Endometrium (tissue), 2 donors: Measurements from ENCODE around the gene TIMP3.

Experiments used
- FAIRE-seq: peaks from 2 replicates; lab custom pipeline; 2012; peaks lifted over from hg19 to GRCh38; lab: Jason Lieb, UNC
- donor health status: control.
- donor health status: control.

The TIMP3 gene

DNA sequence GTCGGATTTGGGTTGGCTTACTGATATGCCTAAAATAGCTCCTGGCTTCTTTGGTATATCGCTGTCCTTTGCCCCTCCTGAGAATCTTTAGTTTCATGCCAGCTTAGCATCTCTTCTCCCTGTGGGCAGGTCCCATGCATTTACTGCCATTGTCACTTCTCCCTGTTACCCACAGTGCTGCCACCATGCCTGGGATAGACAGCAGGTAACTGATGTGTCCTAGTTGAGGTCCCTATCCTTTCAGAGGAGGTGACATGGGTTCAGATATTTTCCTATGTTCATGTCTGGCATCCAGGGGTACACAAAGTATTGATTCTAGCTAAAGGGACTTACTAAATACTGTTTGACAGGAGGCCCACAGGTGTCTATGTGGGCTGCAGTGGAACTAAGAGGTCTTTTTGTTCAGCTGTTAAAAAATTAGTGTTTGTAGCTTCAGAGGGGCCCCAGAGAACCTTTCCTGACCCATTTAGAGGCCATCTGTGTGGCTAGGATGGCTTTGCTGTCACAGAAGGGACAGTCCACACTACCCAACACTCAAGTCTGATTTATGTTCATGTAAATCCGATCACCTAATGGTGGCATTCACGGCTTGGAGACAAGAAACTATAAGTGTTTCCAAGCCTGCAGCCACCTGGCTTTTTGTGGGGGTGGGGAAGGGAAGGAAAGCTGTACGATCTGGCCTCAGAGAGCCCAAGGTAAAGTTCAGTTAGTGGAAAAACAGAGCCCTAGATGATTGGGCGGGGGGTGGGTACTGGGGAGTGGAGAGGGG lies 8.5 kb downstream of the TIMP3 start:
- no peak for FAIRE-seq

DNA sequence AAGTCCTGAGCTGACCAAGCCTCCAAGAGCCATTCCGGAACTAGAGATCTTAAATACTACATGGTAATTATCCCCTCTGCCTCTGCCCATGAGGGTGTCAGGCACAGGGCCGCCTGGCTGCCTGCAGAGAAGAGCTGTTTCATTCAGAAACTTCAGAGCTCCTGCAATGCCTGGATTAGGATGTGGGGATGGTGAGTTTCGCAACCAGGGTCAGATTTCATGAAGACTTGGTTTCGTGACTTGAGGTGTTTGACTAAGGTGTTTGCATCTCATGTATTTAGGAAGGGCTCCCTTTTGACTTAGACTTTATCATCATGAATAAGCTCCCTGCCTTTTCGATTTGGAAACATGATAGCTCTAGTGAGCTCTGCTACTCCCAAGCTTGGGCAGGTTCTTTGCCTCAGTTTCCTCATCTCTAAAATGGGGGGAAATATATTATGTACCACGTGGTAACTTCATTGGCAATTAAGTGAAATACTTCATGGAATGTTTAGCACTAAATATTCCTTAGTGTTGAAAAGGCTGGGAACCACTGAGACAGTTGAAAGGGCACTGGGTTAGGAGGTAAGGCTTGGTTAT lies 9.1 kb downstream of the TIMP3 start:
- FAIRE-seq: no peak

GRCh38 chr22:32811788-32812545 lies 10.5 kb downstream of the TIMP3 start:
- no peak for FAIRE-seq

DNA sequence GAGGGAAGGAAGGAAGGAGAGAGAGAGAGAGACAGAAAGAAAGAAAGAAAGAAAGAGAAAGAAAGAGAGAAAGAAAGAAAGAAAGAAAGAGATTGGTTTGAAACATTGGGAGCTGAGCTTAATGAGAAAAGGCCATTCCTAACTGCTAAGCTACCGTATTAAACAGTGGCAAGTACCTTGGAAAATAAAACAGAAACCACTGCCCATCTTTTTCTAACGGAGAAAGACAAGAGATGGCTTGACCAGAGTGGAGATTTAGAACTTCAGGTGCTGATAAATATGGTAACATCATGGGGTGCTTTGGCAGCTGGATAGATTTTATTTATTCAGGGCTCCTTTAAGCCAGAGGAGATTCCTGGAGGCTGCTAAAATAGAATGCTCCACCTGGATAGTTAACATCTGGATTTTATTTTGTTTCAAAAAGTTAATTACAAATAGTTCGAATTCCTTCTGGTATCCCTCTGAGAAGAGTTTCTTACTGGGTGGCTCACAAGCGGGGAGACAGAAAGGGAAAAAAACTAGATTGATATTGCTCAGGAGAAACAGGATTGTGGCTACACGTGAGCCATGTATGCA lies 12.9 kb downstream of the TIMP3 start:
- no peak for FAIRE-seq

- FAIRE-seq: no peak
These were observed 13.6 kb downstream of the TIMP3 start for GRCh38 chr22:32815059-32815458.

DNA sequence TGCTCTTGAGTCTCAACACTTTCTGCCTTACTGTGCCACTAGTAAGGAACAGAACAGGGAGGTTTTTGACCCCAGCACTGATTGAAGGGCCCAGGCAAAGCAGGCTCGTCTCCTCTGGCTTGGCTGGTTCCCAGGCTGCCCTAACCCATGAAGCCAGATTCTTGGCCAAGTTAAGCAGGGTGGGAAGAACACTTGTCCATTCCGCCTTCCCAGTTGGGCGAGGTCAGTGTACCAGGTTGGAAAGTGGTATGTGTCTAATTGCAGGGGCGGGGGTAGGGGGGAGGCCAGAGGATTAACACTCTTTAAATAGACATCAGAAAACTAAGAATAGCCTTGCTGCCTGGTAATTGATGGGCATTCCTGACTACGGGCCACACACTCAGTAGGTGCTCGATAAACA lies 14.4 kb downstream of the TIMP3 start:
- FAIRE-seq: no peak

DNA sequence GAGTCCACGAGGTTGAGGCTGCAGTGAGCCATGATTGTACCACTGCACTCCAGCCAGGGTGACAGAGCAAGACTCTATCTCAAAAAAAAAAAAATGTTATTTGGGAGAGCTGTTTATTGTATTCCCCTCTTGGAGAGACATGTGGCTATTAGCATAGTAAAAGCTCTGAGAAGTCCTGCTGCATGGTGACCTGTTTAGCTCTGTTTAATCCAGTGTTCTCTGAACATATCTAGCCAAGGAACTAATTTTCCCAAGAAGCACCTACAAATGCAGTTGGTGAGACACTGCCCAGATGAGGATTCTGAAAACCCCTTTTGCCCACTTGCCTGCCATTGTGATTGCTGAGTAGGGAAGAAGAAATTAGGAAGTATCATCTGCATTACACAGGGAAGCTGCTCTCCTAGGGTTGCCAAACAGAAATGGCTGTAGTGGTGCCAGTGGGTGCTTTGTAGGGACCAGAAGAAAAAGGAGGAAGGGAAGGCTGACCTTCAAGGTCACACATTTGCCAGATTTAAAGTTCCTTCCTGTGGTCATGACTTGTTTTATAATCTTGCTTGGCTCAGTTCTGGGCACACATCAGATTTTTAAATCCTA lies 15.7 kb downstream of the TIMP3 start:
- no peak for FAIRE-seq

DNA sequence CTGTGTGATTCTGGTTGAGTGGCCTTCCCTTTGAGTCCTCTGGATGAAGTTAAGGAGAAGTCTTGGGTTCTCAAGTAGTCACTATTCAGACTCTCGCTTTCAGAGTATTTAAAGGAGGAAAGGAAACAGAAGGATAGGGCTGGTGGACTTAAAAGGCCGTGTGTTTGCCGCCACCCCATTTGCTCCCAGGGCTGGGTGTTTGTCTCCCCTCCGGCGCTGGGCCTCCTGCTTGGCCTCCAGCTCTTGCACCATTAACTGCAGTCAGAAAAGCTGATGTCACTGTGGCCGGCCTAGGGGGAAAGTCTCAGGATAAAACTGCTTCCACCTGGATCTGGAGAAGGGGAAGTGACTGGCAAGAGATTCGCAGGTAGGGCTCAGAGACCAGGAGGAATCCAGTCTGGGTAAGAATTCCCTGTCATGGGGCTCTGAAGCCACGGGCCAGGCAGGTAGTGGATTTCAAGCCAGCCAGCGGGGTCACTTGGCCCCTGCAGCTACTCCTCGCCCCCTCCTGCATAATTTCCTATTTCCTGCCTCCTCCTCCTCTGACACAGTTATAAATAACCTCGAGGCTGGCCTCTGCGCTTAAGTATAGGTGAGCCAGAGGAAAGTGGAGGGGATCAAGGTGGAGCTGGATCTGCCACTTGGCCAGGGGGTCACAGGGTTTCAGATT lies 17.1 kb downstream of the TIMP3 start:
- FAIRE-seq: no peak

GRCh38 chr22:32819120-32819519 lies 17.6 kb downstream of the TIMP3 start:
- FAIRE-seq: no peak

DNA sequence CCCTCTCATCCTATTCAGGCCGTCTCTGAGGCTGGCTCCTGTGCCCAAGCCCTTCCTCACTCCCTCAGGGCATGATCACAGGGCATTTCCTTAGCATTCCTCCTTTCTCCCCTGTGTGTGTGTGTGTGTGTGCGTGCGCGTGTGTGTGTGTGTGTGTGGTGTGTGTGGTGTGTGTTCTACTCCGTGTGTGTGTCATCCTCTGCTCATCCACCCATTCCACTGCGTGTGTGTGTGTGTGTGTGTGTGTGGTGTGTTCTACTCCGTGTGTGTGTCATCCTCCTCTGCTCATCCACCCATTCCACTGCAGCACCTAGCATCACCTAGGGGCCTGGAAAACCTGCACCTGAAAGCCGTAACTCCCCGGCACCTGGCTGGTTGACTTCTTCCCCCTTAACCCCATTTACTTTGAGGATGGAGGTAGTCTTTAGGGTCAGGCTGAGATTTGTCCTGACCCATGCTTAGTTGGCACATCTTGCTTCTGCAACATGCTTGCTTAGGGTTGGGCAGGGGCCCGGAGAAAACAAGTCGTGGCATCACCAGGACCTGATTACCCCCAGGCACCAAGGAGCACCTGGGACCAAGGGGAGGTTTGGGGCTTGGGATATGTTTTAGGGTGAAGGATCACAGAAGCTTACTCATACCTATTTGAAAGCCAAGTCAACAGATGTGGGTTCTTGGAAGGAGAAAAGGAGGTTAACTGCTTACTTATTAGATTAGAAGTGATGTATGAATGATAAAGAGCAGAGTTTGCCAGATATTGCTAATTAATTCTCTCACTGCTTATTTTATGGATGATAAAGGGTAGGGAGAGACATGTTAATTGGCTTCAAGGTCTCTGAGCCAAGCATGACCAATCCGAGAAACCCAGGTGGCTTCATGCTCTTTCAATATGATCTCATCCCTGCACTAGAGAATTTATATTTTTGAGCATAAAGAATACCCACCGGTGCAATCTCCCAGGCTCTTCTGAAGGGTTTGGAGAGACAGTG lies 18.9 kb downstream of the TIMP3 start:
- FAIRE-seq: no peak

DNA sequence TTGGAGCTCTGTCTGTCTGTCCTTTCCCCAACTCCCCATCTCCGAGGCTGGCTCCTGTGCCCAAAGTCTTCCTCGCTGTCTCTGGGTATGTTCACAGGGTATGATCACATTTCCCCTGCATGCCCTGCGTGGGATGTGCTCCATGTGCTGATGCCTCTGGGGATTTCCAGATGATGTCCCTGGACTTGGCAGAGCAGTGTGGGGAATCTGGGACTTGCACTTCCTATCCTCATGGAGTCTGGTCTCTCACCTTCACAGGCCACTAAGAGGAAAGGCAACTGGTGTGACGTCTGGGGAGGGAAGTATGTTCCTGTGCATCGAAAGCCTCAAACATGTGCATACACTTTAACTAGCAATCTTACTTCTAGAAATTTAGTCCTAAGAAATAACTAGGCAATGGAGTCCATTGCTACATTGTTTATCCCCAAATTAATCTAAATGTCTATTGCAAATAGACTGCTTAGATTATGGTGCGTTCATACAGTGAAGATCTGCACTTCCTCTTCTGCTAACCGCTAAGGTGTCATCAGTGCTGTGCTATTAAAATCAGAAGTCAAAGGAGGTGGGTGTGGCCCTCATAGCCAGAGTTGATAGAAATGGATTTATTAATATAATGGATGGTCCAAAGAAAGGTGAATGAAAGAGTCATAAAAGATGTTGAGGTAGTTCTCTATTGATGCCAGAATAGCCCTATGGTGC lies 20.8 kb downstream of the TIMP3 start:
- FAIRE-seq: no peak

DNA sequence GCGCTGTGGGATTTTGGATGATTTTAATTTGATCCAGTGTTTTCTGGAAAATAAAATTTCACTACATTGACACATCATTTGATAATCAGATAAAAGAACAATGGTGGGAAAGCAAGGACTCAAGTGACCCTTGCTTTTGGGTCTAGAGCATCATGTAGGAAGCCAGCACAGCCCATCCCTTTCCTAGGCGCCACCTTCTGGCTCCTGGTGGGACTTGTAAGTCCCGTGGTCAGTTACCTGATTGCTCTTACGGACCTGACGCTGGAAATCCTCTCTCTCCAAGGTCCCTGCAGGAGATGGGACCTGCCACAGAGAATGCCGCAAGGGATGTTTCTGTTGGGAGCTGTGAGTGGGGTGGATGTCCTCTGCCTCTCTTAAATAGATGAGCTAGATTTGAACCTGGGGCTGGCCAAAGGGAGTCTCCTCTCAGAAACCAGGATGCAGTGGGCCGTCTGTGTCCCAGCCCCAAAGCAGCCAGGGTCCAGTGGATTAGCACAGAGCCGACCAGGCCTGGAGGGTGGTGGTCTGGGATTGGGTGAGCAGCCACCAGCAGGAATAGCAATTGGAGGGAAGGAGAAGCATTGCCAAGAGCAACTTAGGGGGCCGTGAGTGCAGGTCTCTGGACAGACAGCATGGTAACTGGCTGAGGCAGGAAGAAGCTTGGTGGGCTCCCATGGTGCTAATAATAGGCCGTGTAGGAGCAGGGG lies 21.7 kb downstream of the TIMP3 start:
- FAIRE-seq: no peak

DNA sequence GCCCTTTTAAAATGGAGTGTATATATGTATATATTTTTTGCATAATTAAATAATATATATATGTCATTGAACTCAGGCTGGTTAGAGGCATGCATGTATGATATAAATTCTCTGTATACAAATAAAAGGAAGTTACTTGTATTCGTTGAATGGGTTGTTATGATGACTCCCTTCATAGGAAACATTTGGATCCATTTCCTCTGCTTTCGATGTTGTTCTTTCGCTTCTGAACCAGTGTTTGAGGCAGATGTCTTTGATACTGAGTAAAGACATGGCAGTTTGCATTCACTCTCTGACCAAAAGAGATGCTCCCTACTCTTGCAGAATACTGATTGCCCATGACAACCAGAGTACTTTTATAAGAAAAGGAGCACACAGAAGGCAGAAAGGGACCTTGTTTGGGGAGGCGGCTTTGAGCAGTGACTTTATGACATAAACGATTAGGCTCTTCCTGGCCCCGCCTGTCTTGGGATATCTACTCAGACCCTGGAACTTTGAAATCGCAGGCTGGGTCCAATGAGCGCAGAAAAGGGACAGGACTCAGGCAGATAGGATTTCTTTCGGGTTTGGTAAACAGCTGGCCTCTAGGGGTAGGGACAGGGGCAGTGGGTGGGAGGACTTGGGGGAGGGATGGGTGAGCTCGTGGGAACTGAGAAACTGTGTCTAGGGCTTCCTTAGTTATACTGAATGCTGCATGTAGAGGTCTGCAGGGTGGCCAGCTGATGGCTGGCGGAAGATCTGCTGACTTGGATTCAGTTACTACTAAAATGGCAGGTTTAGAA lies 23.2 kb downstream of the TIMP3 start:
- no peak for FAIRE-seq

- FAIRE-seq: no peak
These were observed 25.0 kb downstream of the TIMP3 start for GRCh38 chr22:32826537-32826936.

- no peak for FAIRE-seq
These were observed 25.6 kb downstream of the TIMP3 start for GRCh38 chr22:32827049-32827602.

DNA sequence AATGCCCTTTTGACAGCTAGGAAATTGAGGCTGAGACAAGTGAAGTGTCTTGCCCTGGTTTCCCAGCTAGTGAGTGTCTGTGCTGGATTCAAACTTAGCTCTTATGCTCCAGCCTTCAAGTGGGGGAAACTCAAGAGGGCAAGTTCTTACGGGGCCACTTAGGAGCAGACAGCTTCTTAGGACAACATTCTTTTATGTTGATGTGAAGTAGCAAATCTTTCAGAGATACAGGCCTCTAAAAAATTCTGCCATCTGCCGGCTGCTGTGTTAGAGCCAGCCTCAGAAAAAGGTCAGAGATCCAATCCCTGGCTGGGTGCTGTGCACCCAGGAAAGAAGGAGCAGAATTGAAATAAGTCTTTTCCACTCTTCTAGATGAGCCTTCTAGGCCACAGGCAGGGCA lies 26.6 kb downstream of the TIMP3 start:
- FAIRE-seq: no peak

DNA sequence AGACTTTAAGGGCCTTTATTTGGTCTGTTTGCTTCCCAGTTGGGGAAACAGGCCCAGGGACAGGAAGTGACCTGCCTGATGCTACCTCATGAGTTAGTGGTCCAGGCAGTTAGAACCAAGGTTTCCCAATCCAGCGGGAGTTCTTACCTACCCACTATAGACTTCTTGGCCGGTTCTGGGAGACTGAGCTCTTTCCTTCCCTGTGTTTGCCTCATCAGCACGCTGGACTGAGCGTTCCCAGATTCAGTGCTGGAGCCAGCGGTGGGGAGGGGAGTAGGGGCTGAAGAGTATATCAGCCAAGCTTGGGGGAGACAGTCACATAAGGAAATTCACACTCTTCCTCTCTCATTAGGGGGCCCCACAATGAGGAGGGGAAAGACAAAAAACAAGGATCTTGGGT lies 27.1 kb downstream of the TIMP3 start:
- FAIRE-seq: no peak

- no peak for FAIRE-seq
These were observed 27.9 kb downstream of the TIMP3 start for GRCh38 chr22:32829451-32829851.
